ENCODE data around the gene NUBPL.
"Not testable (repeated sequence)": the region's sequence is repeated elsewhere in the genome, so short reads cannot be mapped to it uniquely, and the experiment has no call there.

The NUBPL gene

DNA sequence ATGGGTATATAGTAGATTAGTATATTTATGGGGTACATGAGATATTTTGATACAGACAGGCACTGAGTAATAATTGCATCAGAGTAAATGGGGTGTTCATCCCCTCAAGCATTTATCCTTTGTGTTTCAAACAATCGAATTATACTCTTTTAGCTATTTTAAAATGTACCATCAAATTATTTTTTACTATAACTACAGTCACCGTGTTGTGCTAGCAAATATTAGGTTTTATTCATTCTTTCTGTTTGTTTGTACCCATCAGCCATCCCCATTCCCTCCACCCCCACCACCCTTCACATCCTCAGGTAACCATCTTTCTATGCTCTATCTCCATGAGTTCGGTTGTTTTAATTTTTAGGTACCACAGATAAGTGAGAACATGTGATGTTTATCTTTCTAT is 115.8 kb downstream of the NUBPL start:
- DNase-seq (ENCODE audit: low read depth), result no peak

DNA sequence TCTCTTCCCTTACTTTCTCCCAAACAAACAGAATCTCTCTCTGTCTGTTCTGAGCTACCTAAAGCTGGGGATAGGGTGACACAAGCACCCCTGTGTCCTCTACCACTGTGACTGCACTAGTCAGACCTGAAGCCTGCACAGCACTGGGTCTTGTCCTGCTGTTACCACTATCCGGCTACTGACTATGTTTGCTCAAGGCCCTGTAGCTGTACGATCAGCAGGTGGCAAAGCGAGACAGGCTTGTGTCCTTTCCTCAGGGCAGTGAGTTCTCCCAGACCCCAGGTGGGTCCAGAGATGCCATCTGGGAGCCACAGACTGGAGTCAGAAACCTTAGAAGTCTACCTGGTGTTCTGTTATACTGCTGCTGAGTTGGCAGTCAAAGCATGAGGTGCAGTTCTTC is 116.4 kb downstream of the NUBPL start:
- no peak for DNase-seq (ENCODE audit: low read depth)

- no peak for DNase-seq (ENCODE audit: low read depth)
These were observed 117.4 kb downstream of the NUBPL start for GRCh38 chr14:31678421-31679249.

DNA sequence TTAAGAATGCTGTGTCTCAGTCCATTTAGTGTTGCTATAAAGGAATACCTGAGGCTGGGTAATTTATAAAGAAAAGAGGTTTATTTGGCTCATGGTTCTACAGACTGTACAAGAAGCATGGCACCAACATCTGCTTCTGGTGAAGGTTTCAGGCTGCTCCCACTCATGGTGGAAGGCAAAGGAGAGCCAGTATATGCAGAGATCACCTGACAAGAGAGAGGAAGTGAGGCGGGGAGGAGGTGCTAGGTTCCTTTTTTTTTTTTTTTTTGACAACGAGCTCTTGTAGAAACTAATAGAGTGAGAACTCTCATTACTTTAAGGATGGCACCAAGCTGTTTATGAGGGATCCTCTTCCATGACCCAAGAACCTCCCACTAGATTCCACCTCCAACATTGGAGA is 121.6 kb downstream of the NUBPL start:
- no peak for DNase-seq (ENCODE audit: low read depth)

- no peak for DNase-seq (ENCODE audit: low read depth)
These were observed 126.5 kb downstream of the NUBPL start for GRCh38 chr14:31687726-31688125.

GRCh38 chr14:31690056-31690455 is 128.9 kb downstream of the NUBPL start:
- DNase-seq (ENCODE audit: low read depth), result no peak

- no peak for DNase-seq (ENCODE audit: low read depth)
These were observed 131.2 kb downstream of the NUBPL start for GRCh38 chr14:31692376-31692781.

GRCh38 chr14:31696378-31696777 is 135.2 kb downstream of the NUBPL start:
- DNase-seq (ENCODE audit: low read depth), result no peak

DNA sequence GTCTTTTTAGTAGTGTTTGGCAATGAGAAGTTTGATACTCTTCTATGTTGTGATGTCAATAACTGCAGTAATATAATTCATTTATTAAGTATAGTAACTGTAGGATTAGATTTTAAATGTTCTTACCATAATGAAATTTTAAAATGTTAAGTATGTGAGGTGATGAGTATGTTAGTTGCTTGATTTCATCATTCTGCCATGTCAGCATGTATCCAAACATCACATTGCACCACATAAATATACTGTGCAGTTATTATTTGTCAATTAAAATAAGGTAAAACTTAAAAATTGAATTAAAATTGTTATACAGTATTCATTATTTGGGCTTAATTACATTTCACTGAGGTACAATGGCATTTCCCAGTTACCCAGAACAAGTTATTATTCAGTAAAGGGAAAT is 138.6 kb downstream of the NUBPL start:
- no peak for DNase-seq (ENCODE audit: low read depth)

- DNase-seq (ENCODE audit: low read depth), result no peak
These were observed 139.3 kb downstream of the NUBPL start for GRCh38 chr14:31700282-31701074.

DNA sequence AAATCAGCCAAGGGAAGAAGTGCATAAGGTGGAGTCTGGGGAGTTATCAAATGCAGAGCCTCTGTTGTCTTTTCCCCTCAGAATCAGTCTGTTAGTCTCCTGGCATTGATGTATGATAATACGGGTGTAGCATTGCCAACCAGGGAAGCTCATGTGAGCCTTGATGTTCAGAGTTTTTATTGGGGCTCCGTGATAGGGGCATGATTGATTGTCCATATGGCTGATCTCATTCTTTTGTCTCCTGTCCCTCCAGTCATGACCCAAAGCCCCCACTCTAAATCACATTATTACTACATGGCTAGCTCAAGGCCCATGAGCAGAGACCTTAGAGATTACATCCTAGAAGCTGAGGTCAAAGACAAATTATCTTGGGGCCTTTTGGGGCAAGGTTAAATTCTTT is 140.9 kb downstream of the NUBPL start:
- DNase-seq (ENCODE audit: low read depth), result no peak

GRCh38 chr14:31703056-31703455 is 141.9 kb downstream of the NUBPL start:
- DNase-seq (ENCODE audit: low read depth), result no peak

GRCh38 chr14:31705731-31706130 is 144.5 kb downstream of the NUBPL start:
- DNase-seq (ENCODE audit: low read depth), result no peak

DNA sequence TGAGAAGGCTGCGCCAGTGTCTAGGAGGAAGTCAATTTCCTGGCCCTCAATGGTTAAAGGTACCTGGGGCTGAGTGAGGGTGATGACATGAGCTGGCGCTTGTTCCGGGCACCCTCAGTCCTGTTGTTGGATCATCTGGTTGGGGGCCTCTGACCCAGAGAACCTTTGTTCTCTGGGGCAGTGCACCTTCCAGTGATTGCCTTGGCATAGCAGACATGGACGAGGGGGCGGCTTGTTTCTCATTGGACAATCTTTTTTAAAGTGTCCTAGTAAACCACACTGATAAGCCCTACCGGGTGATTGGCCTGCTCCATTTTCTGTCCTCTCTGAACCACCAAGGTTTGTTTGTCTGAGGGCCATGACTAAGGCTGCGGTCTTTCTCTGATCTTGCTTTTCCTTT is 147.5 kb downstream of the NUBPL start:
- DNase-seq (ENCODE audit: low read depth), result not testable (repeated sequence)

DNA sequence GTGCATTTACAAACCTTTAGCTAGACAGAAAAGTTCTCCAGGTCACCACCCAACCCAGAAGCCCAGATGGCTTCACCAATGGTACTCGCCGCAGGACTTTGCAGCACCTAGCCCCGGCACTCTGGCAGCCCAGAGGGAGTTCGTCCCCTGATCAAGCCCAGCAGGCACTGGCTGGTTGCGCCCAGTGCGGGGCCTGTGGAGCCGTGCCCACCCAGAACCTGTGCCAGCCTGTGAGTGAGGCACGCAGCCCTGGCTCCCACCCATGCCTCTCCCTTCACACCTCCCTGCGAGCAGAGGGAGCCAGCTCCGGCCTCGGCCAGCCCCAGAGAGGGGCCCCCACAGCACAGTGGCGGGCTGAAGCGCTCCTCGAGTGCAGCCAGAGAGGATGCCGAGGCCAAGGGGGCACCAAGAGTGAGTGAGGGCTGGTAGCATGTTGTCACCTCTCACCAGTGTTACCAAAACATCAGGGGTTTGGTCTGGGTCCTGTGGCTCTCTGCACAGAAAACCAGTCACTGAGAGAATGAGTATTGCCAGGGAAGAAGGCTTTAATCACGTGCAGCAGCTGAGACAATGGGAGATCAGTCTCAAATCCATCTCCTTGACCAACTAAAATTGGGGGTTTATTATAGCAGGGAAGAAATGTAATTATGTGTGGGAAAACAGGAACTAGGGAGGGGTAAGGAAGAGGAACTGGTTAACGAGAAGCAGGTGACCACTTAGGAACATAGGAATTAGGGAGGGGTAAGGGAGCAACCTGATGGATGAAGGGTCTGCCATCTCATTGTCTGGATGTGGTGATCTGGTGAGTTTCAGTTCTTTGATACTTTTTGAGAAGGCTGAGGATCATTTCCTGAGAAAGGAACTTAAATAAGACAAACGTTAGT is 151.3 kb downstream of the NUBPL start:
- no peak for DNase-seq (ENCODE audit: low read depth)

DNA sequence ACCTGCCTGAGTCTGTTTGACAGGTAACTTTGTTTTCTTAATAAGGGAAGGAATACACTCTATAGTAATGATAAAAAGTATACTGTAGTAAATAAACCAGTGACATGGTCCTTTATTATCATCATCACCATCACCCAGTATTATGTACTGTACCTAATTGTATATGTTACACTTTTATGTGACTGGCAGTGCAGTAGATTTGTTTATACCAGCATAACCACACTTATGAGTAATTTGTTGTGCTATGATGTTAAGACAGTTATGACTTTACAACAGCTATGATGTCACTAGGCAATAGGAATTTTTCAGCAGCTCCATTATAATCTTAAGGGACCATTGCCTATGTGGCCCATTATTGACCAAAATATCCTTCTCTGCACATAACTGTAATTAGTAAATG is 155.0 kb downstream of the NUBPL start:
- DNase-seq (ENCODE audit: low read depth), result no peak

DNA sequence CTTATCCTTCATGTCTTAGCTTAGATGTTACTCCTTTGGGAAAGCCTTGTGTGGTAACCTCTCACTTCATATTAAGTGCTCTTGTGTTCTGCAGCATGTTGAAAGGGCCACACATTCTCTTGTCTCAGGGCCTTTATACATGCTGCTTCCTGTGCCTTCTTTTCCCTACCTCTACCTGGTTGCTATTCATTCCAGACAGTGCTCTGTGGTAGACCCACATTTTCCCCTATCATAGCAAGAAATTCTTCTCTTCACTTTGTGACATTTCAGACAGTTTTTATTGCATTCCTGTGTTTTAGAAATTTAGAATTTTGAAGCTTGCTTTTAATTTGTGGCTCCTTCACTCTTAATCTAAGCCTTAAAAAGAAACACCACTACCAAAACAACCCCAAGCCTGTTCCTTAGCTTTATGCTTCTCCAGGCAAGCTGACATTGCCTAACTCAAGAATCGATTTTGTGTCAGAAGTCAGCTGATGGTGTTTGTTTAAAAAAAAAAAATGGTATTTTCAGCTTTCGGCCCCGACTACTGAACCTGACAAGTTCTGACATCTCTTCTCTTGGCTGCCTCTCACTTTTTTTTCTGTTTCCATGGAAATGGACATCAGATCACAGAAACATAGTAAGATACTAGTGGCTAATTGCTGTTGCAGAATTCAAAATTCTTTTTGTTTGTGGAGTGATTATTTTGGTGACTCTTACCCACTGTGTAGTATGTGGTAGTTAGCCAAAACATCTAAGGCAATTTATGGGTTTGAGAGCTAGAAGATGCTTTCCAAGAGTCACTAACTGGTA is 156.3 kb downstream of the NUBPL start:
- no peak for DNase-seq (ENCODE audit: low read depth)

- no peak for DNase-seq (ENCODE audit: low read depth)
These were observed 157.4 kb downstream of the NUBPL start for GRCh38 chr14:31718585-31718984.

- no peak for DNase-seq (ENCODE audit: low read depth)
These were observed 157.8 kb downstream of the NUBPL start for GRCh38 chr14:31718985-31719384.

GRCh38 chr14:31726337-31726736 is 165.1 kb downstream of the NUBPL start:
- DNase-seq (ENCODE audit: low read depth), result no peak

- no peak for DNase-seq (ENCODE audit: low read depth)
These were observed 166.6 kb downstream of the NUBPL start for GRCh38 chr14:31727797-31728196.

DNA sequence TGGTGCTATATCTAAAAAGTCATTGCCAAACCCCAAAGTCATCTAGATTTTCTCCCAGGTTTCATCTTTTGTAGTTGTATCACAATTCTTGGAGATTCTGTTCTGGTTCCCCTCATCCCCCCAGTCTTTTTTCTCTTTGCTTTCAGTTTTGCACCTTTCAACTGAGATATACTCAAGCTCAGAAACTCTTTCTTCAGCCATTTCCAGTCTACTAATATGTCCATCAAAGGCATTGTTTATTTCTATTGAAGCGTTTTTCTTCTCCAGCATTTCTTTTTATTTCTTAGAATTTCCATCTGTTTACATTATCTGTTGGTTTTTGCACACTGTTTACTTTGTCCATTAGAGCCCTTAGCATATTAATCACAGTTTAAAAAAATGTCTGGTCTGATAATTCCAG is 179.5 kb downstream of the NUBPL start:
- no peak for DNase-seq (ENCODE audit: low read depth)

All from stimulated activated CD8-positive, alpha-beta memory T cell treated with anti-CD3 and anti-CD28 coated beads, Interleukin-7, amount 100 ng/mL, for 24 hours (primary cell).